ENCODE data around the gene TTC9B.

TTC9B gene

GRCh38 chr19:40231057-40231456 lies 12.9 kb upstream of the TTC9B start:
- TF ChIP-seq CTCF (conservative IDR thresholded peaks at IDR 0.05) (no peak), ZFX (IDR thresholded peaks at IDR 0.05) (no peak)
- no peak overlapping the region for H3K27ac ChIP-seq

DNA sequence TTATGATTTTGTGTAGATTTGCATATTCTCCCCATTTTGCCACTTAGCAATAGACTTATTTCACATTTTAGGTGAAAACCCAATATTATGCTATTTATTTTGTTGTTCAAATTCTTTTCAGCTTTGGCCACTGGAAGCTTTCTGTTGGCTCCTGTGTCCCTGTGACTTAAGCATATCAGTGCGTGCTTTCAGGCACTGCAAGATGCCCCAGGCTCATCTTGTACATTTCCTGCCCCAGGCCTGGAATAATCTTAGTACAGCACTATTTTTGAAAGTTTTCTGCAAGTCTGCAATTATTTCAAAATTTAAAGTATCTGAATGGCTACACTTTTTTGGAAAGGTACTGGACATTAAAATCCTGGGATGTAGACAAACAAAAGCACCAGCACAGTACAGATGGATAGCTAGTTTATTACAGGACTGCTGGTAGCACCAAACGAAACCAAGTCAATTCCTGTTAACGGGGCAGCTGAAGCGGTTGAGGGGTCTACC lies 11.8 kb upstream of the TTC9B start:
- no peak overlapping the region for H3K27ac ChIP-seq
- no peak for TF ChIP-seq CTCF (conservative IDR thresholded peaks at IDR 0.05)
- no peak for TF ChIP-seq ZFX (IDR thresholded peaks at IDR 0.05)

- no peak for TF ChIP-seq ZFX (IDR thresholded peaks at IDR 0.05)
- TF ChIP-seq CTCF (conservative IDR thresholded peaks at IDR 0.05): no peak
These were observed 11.3 kb upstream of the TTC9B start for GRCh38 chr19:40229484-40229883.

DNA sequence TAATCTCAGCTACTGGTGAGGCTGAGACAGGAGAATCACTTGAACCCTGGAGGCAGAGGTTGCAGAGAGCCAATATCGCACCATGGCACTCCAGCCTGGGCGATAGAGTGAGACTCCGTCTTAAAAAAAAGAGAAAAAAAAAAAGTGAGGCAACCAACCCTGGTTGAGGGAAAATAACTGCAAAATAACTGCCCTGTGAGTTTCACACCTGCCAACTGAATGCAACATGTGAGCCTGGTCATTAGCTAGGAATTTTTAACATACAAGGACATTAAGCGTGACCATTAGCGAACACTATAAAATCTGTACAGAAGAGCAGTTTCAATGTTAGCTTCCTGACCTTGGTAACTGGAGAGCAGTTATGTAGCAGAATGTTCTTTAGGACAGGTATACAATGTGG lies 10.7 kb upstream of the TTC9B start:
- TF ChIP-seq CTCF (conservative IDR thresholded peaks at IDR 0.05): no peak
- TF ChIP-seq ZFX (IDR thresholded peaks at IDR 0.05): no peak

More at GRCh38 chr19:40229484-40229883, 11.3 kb upstream of the TTC9B start:
- H3K27ac ChIP-seq: no peak overlapping the region

DNA sequence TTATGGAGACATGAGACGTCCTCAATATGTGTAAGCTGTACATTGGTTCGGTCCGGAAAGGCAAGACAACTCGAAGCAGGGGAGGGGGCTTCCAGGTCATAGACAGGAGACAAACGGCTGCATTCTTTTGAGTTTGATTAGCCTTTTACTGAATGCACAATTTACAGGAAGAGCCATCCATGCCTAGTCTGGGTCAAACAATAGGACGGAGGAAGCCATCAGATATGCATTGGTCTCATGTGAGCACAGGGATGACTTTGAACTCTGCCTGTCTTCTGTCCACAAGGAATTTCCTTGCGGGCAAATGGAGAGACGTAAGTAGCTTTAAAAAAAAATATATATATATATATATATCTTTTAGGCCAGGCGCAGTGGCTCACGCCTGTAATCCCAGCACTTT lies 10.2 kb upstream of the TTC9B start:
- H3K27ac ChIP-seq: no peak overlapping the region
- TF ChIP-seq ZFX (IDR thresholded peaks at IDR 0.05) (no peak), CTCF (conservative IDR thresholded peaks at IDR 0.05) (no peak)

More for the DNA sequence above, 10.7 kb upstream of the TTC9B start:
- no peak overlapping the region for H3K27ac ChIP-seq

DNA sequence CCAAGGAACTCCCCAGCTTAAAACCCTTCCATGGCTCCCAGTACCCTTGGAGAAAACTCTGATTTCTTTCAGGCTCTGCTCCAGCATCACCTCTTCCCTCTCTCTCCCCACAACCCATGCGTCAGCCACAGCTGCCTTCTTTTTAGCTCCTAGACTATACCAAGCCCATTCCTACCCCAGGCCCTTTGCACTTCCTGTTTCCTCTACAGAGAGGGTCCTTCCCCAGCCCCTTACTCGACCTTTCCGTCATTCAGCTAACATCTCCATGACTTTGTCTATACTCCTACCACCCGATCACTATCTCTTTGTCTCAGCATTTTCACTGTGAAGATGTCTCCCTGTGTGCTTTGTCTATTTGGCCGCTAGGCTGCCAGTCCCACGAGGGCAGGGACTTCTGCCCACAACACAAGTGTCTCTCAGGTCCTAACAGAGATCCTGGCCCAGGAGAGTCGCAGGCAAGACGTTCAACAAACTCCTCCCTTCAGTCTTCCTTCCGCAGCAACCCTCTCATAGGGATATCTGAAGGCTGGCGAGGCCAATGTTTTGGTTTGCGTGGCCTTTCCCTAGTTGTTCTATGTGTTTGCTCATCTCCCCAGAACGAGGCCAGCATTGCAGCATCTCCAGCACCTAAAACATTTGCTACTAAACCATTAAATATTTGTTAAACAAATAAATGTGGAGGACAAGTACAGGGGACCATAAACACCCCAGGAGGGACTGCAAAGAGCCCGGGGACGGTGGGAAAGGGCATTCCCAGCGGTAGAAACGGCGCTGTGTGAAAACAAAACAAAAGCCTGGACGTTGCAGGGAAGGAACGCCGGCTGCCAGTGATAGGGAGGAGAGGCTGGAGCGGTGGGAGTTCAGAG lies 7.5 kb upstream of the TTC9B start:
- TF ChIP-seq ZFX (IDR thresholded peaks at IDR 0.05) (no peak), CTCF (conservative IDR thresholded peaks at IDR 0.05) (no peak; the same call in 1 of the 2 replicates)
- H3K27ac ChIP-seq: peak overlapping the region; percentile 0; the same call in 1 of the 2 replicates

DNA sequence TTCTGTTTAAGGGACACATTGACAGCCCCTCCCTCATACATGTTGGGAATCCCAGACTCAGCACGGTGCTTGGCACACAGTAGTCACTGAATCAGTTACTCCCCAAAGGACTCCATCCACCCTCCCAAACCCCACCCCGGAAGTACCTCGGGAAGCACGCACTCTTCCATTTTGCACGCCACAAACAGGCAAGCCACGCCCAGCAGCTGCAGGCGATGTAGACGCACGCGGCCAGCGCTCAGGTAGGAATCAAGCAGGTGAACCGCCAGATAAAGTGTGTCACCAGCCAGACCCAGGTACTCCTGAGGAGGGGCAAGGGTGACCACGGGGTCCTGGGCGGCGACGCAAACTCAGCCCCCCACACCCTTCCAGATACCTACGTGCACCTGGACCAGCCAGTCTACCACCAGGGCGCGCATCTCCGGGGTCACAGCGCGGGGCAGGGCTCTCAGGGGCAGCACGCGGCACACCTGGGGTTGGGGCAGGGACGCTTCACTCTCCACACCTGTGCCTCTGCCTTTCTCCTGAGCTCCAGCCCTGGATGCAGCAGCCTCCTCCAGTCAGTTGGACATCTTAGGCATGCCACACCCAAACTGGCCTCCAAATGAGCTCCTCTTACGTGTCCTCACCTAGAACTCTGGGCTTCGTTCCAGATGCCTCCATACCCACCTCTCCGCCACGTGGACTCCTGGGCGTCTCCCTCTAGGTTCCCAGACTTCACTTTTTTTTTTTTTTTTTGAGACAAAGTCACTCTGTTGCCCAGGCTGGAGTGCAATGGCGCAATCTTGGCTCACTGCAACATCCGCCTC lies 6.4 kb upstream of the TTC9B start:
- H3K27ac ChIP-seq: no peak overlapping the region
- TF ChIP-seq CTCF (conservative IDR thresholded peaks at IDR 0.05) (no peak), ZFX (IDR thresholded peaks at IDR 0.05) (no peak)
